Gastrocnemius medialis (tissue), 4 donors: Measurements from ENCODE around the gene CST7.

Experiments used
- POLR2A ChIP-seq, 2 donors: fragments of 450-650 bp; IDR thresholded peaks; one replicate each; pipeline ENCODE4 v1.6.1; 2017; ENCODE audit warnings: antibody characterized with exemption in 2 of 2, mild to moderate bottlenecking in 2 of 2, moderate library complexity in 2 of 2
- TF ChIP-seq, protein P1 (sequence below), 5 experiments: fragments of 450-650 bp in 3 of 5; fragments of 200-600 bp in 2 of 5; sonication (generic) in 2 of 5; IDR thresholded peaks in 4 of 5; conservative IDR thresholded peaks in 1 of 5; 1 replicate in 4 of 5; 2 replicates in 1 of 5; pipeline ENCODE4 v1.5.1; 2016 to 2019; ENCODE audit warnings: antibody characterized with exemption in 5 of 5, mild to moderate bottlenecking in 3 of 5, moderate library complexity in 3 of 5

DNA sequence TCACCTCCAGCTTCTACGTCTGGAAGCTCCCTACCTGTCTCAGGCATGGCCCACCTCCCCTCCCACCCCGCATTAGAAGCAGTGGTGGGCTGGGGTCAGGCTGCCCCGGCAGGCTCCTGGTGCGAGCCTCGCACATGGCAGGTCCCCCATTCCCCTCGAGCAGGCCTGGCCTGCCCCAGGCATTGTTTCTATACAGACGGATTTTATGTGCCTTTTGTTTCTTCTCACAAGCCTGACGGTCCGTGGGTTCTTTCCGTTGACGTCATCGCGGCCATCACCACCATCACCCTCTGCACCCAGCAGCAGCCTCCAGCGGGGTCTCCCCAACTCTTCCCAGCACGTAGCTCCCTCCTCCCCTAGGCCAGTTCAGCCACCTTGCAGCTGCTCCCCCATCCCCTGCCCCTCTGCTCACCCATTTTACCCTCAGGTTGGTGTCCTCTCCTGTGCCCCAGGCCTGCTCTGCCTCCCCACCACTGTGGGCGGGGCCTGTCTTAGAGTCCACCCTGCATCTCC lies 4.6 kb downstream of the CST7 start:
- no peak for TF ChIP-seq POLR2A (IDR thresholded peaks at IDR 0.05)
- TF ChIP-seq, protein P1, sequence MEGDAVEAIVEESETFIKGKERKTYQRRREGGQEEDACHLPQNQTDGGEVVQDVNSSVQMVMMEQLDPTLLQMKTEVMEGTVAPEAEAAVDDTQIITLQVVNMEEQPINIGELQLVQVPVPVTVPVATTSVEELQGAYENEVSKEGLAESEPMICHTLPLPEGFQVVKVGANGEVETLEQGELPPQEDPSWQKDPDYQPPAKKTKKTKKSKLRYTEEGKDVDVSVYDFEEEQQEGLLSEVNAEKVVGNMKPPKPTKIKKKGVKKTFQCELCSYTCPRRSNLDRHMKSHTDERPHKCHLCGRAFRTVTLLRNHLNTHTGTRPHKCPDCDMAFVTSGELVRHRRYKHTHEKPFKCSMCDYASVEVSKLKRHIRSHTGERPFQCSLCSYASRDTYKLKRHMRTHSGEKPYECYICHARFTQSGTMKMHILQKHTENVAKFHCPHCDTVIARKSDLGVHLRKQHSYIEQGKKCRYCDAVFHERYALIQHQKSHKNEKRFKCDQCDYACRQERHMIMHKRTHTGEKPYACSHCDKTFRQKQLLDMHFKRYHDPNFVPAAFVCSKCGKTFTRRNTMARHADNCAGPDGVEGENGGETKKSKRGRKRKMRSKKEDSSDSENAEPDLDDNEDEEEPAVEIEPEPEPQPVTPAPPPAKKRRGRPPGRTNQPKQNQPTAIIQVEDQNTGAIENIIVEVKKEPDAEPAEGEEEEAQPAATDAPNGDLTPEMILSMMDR (IDR thresholded peaks at IDR 0.05 in 4 of 5, conservative IDR thresholded peaks at IDR 0.05 in 1 of 5) = no peak
